ENCODE results near the gene ELL2. TPM values are rescaled to one million over a fixed set of nuclear protein-coding genes. Genes with fewer than 3 reads are reported as not detected.

ELL2 gene
- total RNA-seq, 1 experiment from 2014 or later, result 24.4 TPM

DNA sequence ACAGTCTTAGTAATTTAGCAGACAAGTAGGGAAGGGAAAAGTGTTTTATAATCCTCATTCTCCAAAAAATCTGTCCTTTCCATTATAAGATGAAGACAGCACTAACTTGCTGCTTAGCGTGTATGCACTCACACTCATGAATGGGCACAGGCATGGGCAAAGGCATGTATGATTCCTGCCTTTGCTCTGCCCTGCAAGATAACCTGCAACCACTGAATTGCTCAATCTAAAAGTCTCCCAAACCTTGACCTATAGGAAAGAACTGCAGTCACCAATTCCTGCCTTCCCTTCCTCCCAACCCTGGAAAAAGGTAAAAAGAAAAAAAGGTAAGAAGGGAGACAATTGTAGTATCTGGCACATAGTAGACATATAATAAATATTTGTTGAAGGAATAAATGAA lies 40.8 kb downstream of the ELL2 start (continued):
- TF ChIP-seq ELF4 (CRISPR knock-in tag; IDR thresholded peaks at IDR 0.05; ENCODE audit: low read depth) (no peak), NR3C1 (CRISPR knock-in tag; conservative IDR thresholded peaks at IDR 0.05; ENCODE audit: low read depth) (no peak), GTF2I (CRISPR knock-in tag; conservative IDR thresholded peaks at IDR 0.05) (no peak), ZNF423 (CRISPR knock-in tag; IDR thresholded peaks at IDR 0.05) (no peak), JUN (CRISPR knock-in tag; IDR thresholded peaks at IDR 0.05) (no peak), SOX15 (CRISPR knock-in tag; IDR thresholded peaks at IDR 0.05) (no peak), KAT7 (CRISPR knock-in tag; IDR thresholded peaks at IDR 0.05; ENCODE audit: borderline replicate concordance) (no peak), PRRX2 (CRISPR knock-in tag; IDR thresholded peaks at IDR 0.05) (no peak)
- TF ChIP-seq, protein P1, sequence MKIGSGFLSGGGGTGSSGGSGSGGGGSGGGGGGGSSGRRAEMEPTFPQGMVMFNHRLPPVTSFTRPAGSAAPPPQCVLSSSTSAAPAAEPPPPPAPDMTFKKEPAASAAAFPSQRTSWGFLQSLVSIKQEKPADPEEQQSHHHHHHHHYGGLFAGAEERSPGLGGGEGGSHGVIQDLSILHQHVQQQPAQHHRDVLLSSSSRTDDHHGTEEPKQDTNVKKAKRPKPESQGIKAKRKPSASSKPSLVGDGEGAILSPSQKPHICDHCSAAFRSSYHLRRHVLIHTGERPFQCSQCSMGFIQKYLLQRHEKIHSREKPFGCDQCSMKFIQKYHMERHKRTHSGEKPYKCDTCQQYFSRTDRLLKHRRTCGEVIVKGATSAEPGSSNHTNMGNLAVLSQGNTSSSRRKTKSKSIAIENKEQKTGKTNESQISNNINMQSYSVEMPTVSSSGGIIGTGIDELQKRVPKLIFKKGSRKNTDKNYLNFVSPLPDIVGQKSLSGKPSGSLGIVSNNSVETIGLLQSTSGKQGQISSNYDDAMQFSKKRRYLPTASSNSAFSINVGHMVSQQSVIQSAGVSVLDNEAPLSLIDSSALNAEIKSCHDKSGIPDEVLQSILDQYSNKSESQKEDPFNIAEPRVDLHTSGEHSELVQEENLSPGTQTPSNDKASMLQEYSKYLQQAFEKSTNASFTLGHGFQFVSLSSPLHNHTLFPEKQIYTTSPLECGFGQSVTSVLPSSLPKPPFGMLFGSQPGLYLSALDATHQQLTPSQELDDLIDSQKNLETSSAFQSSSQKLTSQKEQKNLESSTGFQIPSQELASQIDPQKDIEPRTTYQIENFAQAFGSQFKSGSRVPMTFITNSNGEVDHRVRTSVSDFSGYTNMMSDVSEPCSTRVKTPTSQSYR (CRISPR knock-in tag; IDR thresholded peaks at IDR 0.05), result no peak
- TF ChIP-seq, protein P2, sequence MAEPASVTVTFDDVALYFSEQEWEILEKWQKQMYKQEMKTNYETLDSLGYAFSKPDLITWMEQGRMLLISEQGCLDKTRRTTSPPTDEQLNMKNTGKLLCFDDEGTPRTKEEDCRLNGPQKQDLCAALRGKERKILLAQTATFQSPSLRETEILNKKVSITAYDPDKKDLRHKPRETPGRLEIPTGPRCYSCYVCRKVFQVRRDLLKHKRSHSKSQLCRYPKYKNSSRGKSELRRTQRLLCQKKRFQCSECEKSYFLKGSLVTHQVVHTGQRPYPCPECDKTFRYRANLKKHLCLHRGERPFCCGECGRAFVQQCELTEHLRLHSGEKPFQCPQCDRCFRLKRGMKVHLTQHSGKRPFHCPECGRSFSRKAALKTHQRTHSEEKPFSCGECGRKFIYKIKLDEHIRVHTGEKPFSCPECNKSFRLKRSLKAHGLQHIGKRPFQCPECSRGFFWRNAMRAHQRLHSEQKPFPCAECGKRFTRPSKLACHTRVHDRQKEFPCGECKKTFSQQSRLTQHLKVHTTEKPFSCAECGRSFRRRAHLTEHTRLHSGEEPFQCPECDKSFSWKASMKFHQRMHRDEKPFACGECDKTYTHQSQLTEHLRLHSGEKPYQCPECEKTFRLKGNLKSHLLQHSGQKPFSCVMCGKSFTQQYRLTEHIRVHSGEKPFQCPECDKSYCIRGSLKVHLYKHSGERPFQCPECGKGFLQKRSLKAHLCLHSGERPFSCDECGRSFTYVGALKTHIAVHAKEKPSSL (CRISPR knock-in tag; conservative IDR thresholded peaks at IDR 0.05), result no peak

GRCh38 chr5:95919658-95920057 lies 42.0 kb downstream of the ELL2 start:
- ATAC-seq (no peak), DNase-seq (ENCODE audit: low spot score) (no peak)
- ChIA-PET POLR2A (no interaction called here), CTCF (no interaction called here)
- no peak overlapping the region for H3K4me3 Mint-ChIP-seq
- no peak overlapping the region for H3K27ac Mint-ChIP-seq
- no peaks in the 10 kb centered on the region for H3K27me3 Mint-ChIP-seq (ENCODE audit: low read depth)
- H3K9me3 Mint-ChIP-seq, result no peaks in the 10 kb centered on the region
- H3K36me3 Mint-ChIP-seq, result no peaks in the 10 kb centered on the region
- no peak for TF ChIP-seq MXD4 (CRISPR knock-in tag; IDR thresholded peaks at IDR 0.05; ENCODE audit: borderline replicate concordance)
- no peak for TF ChIP-seq E2F4 (CRISPR knock-in tag; IDR thresholded peaks at IDR 0.05; ENCODE audit: borderline replicate concordance, low read depth)
- no peak for TF ChIP-seq NFE2L1 (CRISPR knock-in tag; IDR thresholded peaks at IDR 0.05)
- TF ChIP-seq, protein P3, sequence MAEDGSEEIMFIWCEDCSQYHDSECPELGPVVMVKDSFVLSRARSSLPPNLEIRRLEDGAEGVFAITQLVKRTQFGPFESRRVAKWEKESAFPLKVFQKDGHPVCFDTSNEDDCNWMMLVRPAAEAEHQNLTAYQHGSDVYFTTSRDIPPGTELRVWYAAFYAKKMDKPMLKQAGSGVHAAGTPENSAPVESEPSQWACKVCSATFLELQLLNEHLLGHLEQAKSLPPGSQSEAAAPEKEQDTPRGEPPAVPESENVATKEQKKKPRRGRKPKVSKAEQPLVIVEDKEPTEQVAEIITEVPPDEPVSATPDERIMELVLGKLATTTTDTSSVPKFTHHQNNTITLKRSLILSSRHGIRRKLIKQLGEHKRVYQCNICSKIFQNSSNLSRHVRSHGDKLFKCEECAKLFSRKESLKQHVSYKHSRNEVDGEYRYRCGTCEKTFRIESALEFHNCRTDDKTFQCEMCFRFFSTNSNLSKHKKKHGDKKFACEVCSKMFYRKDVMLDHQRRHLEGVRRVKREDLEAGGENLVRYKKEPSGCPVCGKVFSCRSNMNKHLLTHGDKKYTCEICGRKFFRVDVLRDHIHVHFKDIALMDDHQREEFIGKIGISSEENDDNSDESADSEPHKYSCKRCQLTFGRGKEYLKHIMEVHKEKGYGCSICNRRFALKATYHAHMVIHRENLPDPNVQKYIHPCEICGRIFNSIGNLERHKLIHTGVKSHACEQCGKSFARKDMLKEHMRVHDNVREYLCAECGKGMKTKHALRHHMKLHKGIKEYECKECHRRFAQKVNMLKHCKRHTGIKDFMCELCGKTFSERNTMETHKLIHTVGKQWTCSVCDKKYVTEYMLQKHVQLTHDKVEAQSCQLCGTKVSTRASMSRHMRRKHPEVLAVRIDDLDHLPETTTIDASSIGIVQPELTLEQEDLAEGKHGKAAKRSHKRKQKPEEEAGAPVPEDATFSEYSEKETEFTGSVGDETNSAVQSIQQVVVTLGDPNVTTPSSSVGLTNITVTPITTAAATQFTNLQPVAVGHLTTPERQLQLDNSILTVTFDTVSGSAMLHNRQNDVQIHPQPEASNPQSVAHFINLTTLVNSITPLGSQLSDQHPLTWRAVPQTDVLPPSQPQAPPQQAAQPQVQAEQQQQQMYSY (CRISPR knock-in tag; IDR thresholded peaks at IDR 0.05), result no peak
- no peak for TF ChIP-seq NR3C1 (CRISPR knock-in tag; conservative IDR thresholded peaks at IDR 0.05; ENCODE audit: low read depth)
- no peak for TF ChIP-seq CREB1 (CRISPR knock-in tag; IDR thresholded peaks at IDR 0.05)
- no peak for TF ChIP-seq ELF4 (CRISPR knock-in tag; IDR thresholded peaks at IDR 0.05; ENCODE audit: low read depth)
- no peak for TF ChIP-seq ETV6 (CRISPR knock-in tag; IDR thresholded peaks at IDR 0.05)
- no peak for TF ChIP-seq IRF2 (CRISPR knock-in tag; IDR thresholded peaks at IDR 0.05; ENCODE audit: borderline replicate concordance, low read depth)
- TF ChIP-seq ESRRA (CRISPR knock-in tag; IDR thresholded peaks at IDR 0.05; ENCODE audit: borderline replicate concordance), result no peak
- no peak for TF ChIP-seq MYBL2 (CRISPR knock-in tag; IDR thresholded peaks at IDR 0.05)
- TF ChIP-seq ZNF512 (CRISPR knock-in tag; IDR thresholded peaks at IDR 0.05; ENCODE audit: borderline replicate concordance), result no peak
- TF ChIP-seq, protein P4, sequence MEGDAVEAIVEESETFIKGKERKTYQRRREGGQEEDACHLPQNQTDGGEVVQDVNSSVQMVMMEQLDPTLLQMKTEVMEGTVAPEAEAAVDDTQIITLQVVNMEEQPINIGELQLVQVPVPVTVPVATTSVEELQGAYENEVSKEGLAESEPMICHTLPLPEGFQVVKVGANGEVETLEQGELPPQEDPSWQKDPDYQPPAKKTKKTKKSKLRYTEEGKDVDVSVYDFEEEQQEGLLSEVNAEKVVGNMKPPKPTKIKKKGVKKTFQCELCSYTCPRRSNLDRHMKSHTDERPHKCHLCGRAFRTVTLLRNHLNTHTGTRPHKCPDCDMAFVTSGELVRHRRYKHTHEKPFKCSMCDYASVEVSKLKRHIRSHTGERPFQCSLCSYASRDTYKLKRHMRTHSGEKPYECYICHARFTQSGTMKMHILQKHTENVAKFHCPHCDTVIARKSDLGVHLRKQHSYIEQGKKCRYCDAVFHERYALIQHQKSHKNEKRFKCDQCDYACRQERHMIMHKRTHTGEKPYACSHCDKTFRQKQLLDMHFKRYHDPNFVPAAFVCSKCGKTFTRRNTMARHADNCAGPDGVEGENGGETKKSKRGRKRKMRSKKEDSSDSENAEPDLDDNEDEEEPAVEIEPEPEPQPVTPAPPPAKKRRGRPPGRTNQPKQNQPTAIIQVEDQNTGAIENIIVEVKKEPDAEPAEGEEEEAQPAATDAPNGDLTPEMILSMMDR (IDR thresholded peaks at IDR 0.05), result no peak
- no peak for TF ChIP-seq JUN (CRISPR knock-in tag; IDR thresholded peaks at IDR 0.05)
- no peak for TF ChIP-seq NR2C2 (CRISPR knock-in tag; IDR thresholded peaks at IDR 0.05)
- no peak for TF ChIP-seq ZNF219 (CRISPR knock-in tag; IDR thresholded peaks at IDR 0.05; ENCODE audit: borderline replicate concordance)
- H3K4me1 Mint-ChIP-seq, result peaks cover 19% of the 10 kb centered on the region
